DOHH2 (cell line): ENCODE data around the gene CTBP1.

ENCODE experiments used
- EZH2phosphoT487 ChIP-seq: fragments of 200-600 bp; sonication (generic); IDR thresholded peaks from 2 replicates; pipeline ENCODE4 v1.6.1; 2017; ENCODE audit warnings: borderline replicate concordance, mild to moderate bottlenecking, antibody characterized with exemption, low read length, moderate library complexity, mixed read lengths
- TF ChIP-seq, protein P1 (sequence below): fragments of 200-600 bp; sonication (generic); IDR thresholded peaks from one replicate; pipeline ENCODE4 v1.5.1; 2014; ENCODE audit warnings: antibody characterized with exemption, mild to moderate bottlenecking, low read depth, low read length; ENCODE audit not compliant: poor library complexity, severe bottlenecking

- TF ChIP-seq, protein P1, sequence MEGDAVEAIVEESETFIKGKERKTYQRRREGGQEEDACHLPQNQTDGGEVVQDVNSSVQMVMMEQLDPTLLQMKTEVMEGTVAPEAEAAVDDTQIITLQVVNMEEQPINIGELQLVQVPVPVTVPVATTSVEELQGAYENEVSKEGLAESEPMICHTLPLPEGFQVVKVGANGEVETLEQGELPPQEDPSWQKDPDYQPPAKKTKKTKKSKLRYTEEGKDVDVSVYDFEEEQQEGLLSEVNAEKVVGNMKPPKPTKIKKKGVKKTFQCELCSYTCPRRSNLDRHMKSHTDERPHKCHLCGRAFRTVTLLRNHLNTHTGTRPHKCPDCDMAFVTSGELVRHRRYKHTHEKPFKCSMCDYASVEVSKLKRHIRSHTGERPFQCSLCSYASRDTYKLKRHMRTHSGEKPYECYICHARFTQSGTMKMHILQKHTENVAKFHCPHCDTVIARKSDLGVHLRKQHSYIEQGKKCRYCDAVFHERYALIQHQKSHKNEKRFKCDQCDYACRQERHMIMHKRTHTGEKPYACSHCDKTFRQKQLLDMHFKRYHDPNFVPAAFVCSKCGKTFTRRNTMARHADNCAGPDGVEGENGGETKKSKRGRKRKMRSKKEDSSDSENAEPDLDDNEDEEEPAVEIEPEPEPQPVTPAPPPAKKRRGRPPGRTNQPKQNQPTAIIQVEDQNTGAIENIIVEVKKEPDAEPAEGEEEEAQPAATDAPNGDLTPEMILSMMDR = no peak
- no peak for TF ChIP-seq EZH2phosphoT487
Observed at GRCh38 chr4:1255699-1256098, 6.8 kb upstream of the CTBP1 start.
